DMS53 treated with DMSO at 0.1 percent for 48 hours (cell line): ENCODE results near the gene CAB39.

Experiments used
- DNase-seq: peaks from one replicate; lab custom pipeline; 2025; ENCODE audit not compliant: unreplicated experiment; lab: John Stamatoyannopoulos, UW

The CAB39 gene

DNA sequence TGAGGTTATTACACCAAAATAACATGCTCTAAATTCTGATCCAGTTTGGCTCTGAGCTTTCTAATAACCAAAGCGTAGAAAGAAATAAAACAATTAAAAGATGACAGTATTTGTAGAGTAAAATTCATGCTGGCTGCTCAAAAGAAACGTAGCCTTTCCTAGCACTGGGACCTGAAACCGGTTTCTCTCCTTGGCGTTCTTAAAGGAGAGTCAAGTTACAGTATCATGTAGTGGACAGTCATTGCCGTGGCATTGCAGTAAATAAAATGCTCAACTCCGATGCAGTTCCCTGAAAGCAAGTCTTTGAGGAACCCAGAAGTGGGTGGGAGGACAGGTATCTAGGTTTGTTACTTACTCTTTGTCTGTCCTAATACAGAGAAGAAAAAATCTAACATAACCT, 99.4 kb downstream of the CAB39 start:
- no peak for DNase-seq

DNA sequence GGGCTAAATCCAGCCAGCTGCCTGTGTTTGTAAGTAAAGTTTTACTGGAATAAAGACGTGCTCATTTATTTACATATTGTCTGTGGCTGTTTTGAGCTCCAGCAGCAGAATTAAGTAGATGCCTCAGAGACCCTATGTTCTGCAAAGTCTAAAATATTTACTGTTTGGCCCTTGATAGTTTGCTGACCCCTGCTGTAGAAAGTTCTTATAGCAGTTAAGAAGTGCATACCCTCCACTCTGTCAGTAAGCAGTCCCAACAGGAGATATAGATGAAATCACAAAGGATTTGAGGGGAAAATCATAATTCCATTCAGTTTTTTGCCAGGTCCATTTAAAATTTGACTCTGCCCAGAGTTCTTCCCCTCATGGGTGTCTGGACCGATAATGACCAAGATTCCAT, 102.0 kb downstream of the CAB39 start:
- DNase-seq: no peak

DNA sequence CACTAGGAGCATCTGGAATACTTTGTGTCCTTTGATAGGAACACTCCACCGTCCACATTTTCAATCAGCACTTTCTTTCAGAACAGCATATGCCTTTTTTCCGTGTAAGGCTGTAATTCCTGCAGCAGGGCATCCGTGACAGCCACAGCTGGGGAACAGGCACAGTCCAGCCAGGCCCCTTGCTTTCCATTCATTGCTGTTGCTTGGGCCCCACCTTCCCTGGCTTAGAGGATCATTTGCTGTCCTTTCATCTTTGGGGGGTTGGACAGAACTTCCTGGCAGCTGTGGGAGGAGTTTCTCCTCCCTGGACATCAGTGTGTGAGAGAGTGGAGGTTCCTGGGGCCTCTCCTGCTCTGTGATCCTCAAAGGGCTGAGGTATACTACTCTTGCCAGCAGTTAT, 102.4 kb downstream of the CAB39 start:
- no peak for DNase-seq

DNA sequence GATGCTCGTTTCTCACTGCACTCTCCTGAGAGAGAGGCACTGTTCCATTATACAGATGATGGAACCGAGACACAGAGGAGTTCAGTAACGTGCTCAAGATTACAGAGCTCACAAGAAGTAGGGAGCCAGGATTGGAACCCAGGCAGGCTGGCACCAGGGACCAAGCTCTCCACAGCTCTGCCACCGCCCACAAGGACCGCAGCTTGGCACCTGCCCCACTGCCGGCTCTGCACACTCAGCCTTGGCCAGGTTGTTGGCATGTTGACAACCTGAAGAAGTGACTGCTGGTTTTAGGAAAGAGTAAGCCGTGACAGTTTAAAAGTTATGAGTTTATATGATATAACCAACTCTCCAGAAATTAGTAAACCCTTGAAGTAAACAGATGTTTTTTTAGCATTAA, 104.1 kb downstream of the CAB39 start:
- DNase-seq: no peak

DNA sequence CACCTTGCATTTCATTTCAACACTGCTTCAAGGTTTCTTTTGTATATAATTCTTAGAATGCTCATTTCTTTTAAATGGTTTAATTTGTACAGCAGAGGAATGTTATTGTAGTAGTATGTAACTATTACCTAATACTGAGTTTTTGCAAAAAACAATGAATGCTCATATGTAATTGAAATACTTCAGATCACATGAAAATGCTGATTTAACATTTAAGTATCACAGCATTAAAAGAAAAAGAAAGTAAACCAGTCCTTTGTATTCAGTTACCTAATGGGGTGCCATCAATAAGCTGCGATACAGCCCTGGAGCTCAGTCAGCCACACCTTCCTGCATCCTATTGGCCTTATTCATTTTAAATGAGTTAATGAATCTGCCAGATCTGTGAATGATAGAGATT, 106.8 kb downstream of the CAB39 start:
- DNase-seq: no peak

DNA sequence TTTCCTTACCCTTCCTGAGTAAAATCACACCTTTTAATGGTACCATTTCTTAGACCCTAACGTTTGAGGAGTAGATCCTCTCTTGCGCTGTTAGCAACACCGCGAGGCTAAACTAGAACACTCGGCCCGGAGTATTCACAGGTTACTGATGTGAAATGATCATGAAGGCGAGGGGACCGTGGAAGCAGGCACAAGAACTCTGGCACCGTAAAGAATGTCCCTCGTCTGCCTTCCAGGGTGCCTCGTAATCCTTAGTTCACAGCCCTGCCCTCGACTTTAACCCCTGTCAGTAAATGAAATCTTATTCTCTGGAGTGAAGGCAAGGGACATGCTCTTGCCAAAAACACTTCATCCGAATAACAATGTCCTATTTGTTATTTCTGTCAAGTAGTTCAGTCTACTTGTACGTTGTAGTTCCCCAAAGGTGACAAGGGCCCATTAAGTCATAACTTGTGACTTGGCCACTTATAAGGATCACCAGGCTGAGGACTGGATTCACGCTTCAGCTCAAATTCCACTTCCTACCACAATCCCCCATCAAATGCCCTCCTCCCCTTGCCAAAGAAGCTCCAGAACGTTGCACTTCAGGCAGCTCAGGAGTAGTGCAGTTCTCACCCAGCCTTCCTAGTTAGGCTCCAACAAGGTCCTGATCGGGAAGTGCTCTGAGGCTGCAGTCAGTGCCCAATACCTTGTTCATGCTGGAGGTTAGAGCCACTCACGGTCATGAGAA, 108.8 kb downstream of the CAB39 start:
- no peak for DNase-seq

DNA sequence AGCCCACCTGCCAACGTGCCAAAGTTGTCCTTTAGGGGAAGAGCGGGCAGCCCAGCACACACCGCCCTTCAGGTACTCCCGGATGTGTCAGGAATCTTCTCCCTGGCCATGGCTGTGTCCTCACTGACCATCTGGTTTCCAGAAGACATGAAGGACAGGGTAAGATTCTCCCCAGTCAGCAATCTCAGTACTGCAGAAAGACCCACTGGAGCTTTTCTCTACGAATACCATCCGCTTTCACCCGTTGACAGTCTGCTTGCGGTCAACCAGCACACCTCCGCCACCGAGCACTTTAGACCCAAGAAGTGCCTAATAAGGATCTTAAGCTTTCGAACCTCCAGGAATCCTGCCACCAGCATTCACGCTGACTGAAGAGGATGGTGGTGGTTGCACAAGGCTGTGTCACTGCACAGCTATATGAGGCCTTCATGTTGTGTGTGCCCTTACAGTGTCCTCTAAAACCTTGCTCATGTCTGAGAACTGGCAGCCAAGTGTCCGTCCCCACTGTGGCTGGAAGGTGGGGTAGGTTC, 109.4 kb downstream of the CAB39 start:
- no peak for DNase-seq

DNA sequence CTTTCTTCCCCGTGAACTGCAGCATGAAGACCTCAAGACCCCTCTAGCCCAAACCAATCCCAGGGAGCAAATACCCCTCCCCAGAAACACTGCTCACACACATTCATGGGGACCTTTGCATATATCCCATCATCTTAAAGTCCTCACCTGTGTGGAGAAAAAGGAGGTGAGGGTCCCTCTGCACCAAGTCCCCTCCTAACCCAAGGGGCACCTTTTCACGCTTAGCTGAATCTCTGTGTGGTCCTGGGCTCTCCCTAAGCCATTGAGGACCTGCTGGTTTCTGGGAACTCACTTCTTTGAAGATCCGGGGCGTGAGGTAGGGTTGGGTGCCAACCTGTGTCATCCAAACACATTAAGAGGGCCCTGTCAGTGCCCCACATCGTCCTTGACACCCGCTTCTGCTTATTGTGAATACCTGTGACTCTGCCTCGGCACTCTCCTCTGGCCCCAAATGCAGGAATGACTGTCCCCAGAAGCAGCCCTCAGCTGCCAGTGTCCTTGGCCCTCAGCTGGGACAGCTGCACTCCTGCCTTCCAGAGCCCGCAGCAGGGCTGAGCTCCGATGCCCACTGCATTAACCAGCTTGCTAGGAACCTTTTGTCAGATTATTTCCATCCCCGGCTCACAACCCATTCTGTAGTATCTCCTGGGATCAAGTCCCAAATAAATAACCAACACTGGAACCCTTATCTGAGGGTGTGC, 110.8 kb downstream of the CAB39 start:
- DNase-seq: no peak

DNA sequence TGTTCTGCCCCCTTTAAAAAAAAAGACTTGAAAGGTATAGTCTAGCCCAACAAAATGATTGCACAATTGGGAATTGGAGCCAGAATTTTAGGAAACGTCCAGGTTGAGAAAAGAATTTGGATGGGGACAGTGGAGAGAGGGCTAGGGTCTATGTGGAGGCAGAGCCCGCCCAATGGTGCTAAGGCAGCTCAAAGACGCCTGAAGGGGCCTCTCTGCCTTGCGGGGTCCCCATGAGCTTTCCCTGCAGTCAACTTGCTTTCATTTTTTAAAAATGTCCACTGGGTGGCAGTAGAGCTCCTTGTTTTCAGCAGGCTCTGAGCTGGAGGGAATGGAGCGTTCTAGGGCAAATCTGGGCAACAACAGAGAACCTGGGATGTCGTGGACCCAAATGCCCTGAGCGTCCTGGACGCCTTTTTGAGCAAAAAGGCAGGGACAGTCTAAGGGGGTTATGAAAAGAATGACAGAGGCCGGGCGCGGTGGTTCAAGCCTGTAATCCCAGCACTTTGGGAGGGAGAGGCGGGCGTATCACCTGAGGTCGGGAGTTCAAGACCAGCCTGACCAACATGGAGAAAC, 111.8 kb downstream of the CAB39 start:
- peak; percentile 36 for DNase-seq

DNA sequence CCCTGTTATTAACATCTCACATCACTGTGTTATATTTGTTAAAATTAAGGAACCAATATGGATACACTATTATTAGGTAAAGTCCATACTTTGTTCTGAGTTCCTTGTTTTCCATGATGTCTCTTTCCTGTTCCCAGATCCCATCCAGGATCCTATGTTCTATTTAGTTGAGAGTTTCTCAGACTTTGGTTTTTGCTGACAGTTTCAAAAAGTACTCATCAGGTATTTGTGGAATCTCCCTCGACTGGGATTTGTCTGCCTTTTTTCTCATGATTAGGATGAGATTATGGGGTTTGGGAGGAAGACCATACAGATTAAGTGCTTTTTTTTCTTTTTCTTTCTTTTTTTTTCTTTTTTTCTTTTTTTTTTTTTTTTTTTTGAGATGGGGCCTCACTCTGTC, 112.7 kb downstream of the CAB39 start:
- DNase-seq: no peak

DNA sequence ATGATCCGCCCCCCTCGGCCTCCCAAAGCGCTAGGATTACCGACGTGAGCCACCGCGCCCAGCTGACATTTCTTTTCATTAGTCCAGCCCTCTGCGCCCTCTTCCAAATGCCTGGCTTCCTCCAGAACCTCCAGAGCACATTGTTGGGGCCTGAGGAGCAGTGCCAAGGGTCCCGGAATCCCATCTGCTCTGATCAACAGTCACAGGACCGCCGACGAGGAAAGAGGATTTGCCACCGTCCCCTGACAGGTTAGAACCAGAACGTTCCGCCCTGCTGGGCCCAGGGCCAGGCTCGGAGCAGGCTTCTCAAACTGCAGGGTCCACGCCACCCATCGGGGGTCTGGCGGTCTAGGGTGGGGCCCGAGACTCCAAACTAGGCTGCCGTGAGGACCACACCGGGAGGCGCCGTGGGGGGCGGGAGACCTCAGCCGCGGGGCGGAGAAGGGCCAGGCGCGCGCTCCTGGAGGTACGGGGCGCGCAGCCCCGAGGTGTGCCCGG, 115.2 kb downstream of the CAB39 start:
- DNase-seq: no peak

DNA sequence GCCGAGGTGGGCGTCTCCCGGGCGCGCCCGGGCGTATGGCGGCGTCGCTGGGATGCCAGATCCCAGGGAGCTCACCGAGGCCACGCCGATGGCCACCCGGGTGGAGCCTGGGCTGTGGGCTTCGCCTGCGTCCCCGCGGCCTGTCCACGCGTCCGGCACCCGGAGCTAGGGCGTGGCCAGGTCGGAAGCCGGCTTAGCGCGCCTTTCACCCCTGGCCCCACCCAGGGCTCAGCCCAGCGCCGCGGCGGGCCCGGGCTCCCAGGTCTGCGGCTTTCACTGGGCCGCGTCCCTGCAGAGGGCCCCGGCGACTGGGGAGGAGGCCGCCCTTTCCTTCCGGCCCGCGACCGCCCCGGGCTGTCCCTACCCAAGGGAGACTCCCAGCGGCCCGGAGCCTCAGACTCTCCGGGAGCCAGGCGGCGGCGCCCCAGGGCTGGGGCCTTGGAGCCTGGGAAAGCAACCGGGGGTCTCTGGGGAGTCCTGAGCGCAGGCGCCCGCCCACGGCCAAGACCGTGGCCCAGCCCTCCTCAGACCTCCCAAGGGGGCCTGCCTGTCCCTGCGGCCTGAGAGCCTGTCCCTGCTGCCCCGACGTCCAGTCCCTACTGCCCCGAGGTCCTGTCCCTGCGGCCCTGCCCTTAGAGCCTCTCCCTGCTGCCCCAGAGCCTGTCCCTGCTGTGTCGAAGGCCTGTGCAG, 115.8 kb downstream of the CAB39 start:
- DNase-seq: no peak

DNA sequence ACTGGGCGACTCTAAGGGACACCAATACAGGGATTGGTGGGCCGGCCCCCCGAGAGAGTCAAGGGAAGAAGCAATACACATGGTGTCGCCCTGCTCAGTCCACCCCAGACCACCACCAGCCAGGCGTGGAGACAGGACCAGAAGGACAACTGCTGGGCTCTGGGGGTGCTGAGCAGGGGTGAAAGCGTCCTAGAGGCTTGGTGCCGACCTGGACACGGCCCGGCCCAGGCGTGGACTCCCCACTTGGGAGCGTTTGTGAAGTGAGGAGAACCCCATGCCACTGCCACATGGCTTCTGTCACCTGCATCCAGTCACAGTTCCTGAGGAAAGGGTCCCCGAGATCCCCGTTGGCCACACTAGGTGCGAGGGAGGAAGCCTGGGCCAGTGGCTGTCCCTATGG, 116.7 kb downstream of the CAB39 start:
- DNase-seq: no peak

DNA sequence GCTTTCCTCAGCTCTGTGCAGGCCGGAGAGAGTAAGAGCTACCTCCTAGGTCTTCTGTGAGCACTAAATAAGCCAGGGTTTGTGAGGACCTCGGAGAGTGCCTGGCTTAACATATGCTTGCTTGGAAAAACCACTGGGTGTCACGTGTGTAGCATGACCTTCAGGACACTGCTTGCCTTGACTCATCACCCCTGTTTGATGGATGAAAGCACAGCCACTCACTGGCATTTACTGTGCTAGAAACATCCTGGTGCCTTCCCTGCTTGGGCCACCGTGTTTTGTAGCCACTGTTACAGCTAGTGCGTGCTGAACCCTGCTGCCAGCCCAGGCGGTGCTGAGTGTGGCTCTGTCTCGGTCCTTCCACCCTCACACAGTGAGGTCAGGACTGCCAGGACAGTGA, 117.3 kb downstream of the CAB39 start:
- DNase-seq: no peak

DNA sequence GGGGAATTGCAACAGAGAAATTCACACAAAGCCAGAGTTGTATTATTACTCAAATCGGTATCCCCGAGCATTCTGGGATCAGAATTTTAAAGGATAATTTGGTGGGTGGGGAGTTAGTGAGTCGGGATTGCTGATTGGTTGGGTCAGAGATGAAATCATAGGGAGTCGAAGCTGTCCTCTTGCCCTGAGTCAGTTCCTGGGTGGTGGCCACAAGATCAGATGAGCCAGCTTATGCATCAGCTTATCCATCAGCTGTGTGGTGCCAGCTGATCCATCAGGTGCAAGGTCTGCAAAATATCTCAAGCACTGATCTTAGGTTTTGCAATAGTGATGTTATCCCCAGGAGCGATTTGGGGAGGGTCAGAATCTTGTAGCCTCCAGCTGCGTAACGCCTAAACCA, 117.8 kb downstream of the CAB39 start:
- DNase-seq: no peak

DNA sequence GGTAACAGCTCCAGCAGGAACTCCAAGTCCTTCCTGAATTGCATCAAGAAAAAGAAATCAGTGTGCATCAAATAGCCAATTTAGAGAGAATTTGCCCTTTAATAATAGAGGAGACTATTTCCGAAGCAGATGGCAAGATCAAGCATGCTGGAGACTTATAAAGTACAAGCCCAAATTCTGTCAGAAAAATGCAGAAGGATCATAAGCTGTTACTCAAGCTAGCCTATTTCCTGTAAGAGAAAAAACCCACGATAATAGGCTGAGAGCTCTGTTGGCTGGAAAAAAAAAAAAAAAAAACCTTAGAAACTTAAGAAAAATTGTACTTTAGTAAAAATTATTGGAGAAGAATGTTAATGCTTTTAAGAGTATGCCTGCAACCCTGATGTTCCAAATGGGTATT, 127.7 kb downstream of the CAB39 start:
- no peak for DNase-seq

DNA sequence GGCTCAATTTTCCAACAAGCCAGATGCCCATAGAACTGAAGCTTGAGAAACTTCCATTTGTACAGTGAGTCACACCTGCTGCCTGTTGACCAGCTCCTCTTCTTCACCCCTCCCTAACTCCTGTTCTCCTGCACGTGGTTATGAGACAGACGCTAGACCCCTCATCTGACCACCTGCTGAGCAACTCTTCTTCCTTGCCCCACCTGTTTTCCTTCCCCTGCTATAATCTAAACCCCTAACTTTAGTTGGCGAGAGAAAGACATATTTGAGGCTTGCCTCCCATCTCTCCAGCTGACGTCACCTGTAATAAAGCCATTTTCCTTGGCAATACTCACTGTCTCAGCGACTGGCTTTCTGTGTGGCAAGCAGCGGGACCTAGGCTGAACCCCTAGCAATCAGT, 129.8 kb downstream of the CAB39 start:
- no peak for DNase-seq

DNA sequence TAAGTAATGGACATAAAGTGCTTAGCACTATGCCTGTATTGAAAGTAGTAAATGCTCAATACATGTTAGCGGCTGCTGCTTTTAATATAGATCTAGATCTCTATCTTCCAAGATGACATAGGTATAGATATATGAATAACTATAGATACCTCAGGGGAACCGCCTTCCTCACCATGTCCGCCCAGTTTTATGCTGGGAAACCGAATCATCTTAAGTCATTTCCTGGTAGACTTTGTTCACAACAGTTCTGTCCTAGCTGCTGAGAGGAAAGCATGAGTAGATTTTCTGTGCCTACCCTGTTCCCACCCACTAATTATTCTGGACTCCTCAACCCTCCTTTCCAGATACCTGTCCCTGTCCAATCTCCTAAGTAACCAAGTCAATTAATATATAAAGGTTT, 130.5 kb downstream of the CAB39 start:
- DNase-seq: no peak

DNA sequence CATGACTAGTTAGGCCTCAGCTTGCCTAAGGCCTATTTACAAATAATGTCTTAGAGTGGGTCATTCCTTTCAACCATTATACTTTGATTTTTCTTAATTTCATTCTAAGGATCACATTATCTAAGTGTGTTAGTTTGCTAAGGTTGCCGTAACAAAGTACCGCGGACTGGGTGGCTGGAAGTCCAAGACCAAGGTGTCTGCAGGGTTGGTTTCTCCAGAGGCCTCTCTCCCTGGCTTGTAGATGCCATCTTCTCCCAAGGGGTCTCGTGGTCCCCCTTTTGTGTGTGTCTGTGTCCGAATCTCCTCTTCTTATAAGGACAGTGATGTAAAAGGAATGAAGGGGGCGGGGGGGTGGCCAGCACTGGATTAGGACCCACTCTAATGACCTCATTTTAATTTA, 133.7 kb downstream of the CAB39 start:
- no peak for DNase-seq

DNA sequence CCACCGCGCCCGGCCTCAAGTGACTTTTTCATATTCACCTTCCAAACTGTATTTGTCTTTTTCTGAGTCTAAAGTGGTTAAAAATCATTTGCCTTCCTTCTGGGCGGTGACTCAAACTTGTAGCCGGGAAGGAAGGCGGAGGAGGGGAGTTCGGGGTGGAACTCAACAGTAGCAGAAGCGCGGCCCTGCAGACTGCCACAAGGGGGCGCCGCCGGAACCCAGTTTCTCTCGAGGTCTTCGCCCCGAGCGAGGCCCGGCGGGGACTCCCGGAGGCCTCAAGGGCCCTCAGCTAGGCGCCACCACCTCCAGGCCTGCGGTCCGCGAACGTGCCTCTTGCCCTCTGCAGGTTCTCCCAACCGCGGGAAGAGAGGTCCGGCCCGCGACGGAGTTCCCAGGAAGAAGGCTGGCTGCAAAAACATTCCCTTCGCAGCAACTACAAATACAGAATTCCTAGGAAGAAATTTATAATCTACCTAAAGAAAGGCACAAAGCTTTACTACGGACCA, 135.3 kb downstream of the CAB39 start:
- DNase-seq: peak; percentile 45

DNA sequence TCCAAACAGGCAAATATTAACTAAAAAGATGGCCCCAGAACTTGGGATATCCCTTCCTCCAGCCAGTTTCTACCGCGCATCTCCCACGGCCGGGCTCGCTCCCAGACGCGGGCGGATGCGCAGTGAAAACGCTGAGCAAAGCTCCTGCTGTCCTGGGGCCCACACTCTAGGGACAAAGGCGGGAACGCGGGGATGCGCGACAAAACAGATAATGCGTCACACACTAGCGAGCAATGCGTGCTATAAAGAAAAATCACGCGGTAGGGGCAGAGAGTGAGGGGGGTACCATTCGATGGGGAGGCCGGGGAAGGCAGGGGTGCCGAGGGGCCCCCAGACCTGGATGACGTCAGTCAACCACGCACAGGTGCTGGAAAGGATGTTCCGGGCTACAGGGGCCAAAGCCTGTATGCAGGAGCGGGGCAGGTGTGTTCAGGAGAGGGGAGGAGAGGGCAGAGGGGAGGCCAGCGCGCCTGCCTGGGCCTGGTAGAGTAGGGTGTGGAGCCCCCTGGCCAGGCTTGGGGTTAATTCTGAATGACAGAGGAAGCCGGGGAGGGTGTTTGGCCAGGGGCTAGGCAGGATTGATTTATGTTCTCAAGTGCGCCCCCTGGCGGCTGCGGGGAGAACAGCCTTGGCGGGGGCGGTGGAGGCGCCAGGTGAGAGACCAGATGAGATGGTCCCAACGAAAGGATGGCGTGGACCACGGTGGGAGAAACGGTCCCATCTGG, 137.2 kb downstream of the CAB39 start:
- DNase-seq: no peak
